HG03039 (cell line): ENCODE results near the gene VIM.
A peak's percentile ranks its signal among the peaks of the same experiment; 100 is the strongest.

ENCODE experiments used
- ATAC-seq: cut with Tn5 transposase; IDR thresholded peaks from one replicate; pipeline ENCODE4 v1.9.1; 2021; ENCODE audit warnings: mild to moderate bottlenecking, moderate library complexity; ENCODE audit not compliant: unreplicated experiment

VIM gene

GRCh38 chr10:17209302-17209701 is 18.7 kb upstream of the VIM start:
- no peak for ATAC-seq

DNA sequence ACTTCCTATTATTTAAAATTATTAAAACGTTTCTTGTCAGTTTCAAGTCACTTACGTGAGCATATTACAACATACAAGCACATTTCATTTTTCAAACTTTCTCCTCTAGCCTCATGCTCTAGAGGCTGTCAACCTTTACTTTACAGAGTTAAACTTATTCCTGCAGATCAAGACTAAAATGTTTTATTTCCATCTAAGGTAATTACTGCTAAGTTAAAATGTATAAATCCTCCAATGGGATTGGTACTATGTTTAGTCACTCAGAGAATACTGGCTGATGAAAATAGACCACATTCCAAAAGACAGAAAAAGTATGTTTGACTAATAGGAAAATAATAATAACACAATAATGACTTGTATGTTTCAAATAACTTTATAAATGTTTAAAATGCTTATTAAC is 18.2 kb upstream of the VIM start:
- no peak for ATAC-seq

GRCh38 chr10:17210361-17210760 is 17.7 kb upstream of the VIM start:
- ATAC-seq = no peak

DNA sequence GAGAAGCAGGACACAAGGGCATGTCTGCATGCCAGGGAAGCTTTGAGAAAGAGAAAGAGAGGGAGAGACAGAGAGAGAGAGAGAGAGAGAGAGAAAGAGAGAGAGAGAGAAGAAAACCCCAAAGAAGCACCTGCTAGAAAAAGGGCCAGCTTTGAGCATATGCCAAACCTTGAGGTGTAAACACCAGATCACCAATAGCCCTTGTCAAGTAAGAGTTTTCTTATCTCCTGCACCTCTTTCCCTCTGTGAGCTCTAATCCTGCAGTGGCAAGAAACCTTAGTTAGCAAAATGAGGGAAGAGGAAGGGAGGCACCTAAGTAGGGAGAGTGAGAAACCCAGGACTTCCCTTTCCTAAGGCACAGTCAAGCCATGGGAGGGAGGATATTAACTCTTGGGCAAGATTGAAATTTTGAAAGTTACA is 15.2 kb upstream of the VIM start:
- no peak for ATAC-seq

GRCh38 chr10:17213646-17214349 is 14.2 kb upstream of the VIM start:
- no peak for ATAC-seq

DNA sequence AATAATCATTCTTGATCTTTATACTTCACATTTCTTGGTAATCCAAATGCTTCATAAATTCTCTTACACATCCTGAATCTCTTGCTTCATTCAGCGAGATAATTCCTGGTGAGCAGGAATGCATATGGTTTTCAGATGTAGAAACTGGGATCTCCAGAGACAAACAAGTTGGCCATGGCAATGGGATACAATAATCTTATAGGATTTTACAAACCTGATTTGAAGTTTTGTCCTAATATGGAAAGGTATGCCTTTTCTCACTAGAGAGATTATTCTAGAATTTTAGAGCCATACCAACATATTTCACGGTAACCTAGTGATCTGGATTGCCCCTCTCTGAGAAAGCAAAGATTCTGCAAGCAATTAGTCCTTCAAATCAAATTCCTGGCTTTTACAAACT is 13.5 kb upstream of the VIM start:
- no peak for ATAC-seq

DNA sequence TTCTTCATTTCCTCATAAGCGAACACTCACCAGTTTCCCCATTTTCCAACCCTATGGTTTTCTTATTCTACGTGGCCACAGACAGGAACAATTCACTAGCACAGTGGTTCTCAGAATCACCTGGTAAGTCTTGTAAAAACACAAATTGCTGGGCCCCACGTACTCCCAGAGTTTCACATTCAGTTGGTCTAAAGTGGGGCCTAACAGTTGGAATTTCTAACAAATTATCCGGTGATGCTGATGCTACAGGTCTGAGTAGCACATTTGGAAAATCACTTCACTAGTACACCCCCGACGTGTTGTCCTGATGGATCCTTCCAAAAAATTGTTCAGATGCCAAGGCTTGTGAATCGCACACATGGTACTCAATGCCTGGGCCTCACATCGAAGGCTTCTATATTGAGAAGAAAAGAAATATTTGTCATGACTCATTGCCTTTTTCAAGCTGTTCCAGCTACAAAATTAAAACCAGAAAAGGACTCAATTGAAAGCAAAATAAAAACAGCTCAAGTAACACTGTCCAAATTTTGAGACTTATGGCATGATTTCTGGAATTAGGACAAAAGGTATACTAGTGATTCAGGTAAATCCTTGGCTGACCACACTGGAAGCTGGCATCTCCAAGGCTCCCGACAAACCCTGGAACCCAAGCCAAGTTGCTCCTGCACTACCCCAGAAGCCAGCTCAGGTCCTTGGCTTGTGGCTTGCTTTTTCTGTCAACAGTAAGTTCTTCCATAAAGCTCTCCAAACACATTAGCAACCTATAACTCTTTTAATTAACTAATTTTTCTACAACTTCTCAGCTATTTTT is 12.9 kb upstream of the VIM start:
- ATAC-seq = no peak

DNA sequence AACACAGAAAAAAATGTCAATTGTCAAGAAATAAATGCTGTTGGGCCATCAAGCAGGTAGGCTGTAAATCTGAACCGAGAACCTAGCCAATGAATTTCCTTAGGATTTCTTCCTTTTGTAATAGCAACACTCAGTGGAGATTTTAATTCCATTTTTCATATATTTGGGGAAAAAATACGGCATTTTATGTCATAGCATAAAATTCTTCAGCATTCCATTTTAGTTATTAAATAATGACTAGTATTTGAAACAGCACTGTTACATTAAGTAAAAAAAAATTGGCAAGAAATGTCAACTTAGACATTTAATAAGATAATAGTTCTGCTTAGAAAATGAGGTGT is 12.3 kb upstream of the VIM start:
- no peak for ATAC-seq

GRCh38 chr10:17216217-17216900 is 11.7 kb upstream of the VIM start:
- peak; percentile 99 for ATAC-seq

GRCh38 chr10:17216901-17217395 is 11.1 kb upstream of the VIM start:
- no peak for ATAC-seq

DNA sequence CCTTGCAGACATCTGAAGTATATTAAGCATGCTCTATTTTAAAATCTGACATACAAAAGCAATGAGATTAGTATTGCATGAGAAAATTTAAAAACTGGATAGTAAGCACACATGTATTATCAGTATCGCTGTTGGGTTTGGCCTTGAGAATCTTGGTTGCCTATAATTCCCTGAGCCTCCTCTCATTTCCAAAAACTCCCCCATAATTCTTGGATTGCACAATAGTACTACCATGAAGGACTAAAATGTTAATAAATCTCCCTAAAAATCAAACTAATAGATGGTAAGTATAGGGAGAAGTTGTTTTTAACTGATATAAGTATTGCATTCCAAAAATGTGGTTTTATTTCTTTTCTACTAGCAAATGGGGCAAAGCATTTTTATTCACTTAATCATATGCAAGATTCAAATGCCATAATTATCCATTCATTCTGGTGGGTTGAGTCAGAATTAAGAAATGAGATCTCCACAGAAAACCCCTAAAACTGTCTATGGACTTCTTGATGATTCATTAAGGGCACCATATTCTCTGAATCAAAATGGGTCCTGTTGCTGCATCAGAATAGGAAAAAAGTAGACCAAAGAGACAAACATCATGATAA is 10.3 kb upstream of the VIM start:
- ATAC-seq = no peak

GRCh38 chr10:17219024-17219423 is 9.0 kb upstream of the VIM start:
- ATAC-seq = no peak

DNA sequence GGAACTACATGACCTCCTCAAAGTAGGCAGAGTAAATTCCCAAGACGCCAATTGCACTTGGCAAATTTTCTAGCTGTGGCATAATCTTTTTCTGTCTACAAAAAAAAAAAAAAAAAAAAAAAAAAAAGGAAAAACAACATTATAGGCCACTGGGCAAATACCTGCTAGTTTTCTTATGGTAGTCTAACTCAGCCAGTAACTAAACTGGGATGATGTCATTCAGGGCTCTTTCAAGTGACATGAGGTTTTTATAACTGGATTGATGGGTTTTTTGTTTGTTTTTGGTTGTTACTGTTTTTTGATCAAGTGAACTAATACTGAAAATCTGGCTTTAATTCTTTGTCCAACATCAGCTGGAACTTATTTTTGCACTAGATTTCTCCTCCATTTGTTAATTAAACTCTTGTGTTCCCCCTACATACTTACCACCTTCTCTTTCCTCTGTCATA is 7.4 kb upstream of the VIM start:
- no peak for ATAC-seq

- ATAC-seq = no peak
Measured at GRCh38 chr10:17222329-17222728, 5.7 kb upstream of the VIM start.

GRCh38 chr10:17225808-17226207 is 2.2 kb upstream of the VIM start:
- no peak for ATAC-seq

- ATAC-seq = no peak
Measured at GRCh38 chr10:17226891-17227303, 1.1 kb upstream of the VIM start.

DNA sequence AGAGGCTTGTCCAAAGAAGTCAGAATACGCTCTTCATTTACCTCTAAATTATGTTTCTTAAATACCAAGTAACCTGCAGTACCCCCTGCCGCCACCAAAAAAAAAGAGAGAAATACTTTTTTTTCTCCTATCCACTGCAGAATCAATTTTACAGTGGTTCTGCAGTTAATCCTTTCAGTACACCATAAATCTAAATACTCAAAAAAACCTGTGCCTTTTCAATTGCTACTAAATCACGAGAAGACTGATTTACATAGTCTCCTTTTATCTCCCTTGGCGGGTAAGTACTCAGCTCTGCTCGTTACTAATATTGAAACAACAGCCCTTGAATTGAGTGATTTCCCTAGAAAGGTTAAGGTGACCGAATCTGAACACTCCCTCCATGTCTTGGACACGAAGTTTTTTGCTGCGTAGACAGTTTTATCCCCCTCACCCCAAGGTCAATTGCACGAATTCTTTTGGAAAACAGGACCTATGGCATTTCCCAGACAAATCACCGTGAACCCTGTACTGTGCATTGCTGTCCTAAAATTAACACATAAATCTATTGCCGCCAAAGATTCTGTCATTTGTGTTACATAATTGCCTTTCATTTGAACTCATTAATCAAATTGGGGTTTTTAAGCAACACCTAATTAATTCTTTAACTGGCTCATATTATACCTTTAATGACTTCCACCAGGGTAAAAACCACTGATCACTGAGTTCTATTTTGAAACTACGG is 512 bp upstream of the VIM start:
- ATAC-seq = no peak

- ATAC-seq = no peak
Measured at GRCh38 chr10:17229016-17229716, 1.1 kb downstream of the VIM start.

DNA sequence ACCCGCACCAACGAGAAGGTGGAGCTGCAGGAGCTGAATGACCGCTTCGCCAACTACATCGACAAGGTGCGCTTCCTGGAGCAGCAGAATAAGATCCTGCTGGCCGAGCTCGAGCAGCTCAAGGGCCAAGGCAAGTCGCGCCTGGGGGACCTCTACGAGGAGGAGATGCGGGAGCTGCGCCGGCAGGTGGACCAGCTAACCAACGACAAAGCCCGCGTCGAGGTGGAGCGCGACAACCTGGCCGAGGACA is 1.6 kb downstream of the VIM start:
- no peak for ATAC-seq

- ATAC-seq = peak; percentile 52
Measured at GRCh38 chr10:17229967-17230682, 2.1 kb downstream of the VIM start.
